ENCODE measurements around the gene MYO1B.

MYO1B gene

GRCh38 chr2:191274413-191274815, 29.2 kb downstream of the MYO1B start:
- no peak for TF ChIP-seq CTCF (IDR thresholded peaks at IDR 0.05; ENCODE audit: low read depth, low read length, missing control alignments)
- H3K4me3 ChIP-seq (ENCODE audit: low read depth, low read length) = no peak overlapping the region
- DNase-seq (ENCODE audit: low read depth) = no peak

GRCh38 chr2:191276792-191277465, 31.7 kb downstream of the MYO1B start:
- no peak overlapping the region for H3K4me3 ChIP-seq (ENCODE audit: low read depth, low read length)
- DNase-seq (ENCODE audit: low read depth) = no peak
- TF ChIP-seq CTCF (IDR thresholded peaks at IDR 0.05; ENCODE audit: low read depth, low read length, missing control alignments) = no peak

- DNase-seq (ENCODE audit: low read depth) = no peak
- no peak overlapping the region for H3K4me3 ChIP-seq (ENCODE audit: low read depth, low read length)
- TF ChIP-seq CTCF (IDR thresholded peaks at IDR 0.05; ENCODE audit: low read depth, low read length, missing control alignments) = no peak
Observed at GRCh38 chr2:191280290-191280689, 35.1 kb downstream of the MYO1B start.

DNA sequence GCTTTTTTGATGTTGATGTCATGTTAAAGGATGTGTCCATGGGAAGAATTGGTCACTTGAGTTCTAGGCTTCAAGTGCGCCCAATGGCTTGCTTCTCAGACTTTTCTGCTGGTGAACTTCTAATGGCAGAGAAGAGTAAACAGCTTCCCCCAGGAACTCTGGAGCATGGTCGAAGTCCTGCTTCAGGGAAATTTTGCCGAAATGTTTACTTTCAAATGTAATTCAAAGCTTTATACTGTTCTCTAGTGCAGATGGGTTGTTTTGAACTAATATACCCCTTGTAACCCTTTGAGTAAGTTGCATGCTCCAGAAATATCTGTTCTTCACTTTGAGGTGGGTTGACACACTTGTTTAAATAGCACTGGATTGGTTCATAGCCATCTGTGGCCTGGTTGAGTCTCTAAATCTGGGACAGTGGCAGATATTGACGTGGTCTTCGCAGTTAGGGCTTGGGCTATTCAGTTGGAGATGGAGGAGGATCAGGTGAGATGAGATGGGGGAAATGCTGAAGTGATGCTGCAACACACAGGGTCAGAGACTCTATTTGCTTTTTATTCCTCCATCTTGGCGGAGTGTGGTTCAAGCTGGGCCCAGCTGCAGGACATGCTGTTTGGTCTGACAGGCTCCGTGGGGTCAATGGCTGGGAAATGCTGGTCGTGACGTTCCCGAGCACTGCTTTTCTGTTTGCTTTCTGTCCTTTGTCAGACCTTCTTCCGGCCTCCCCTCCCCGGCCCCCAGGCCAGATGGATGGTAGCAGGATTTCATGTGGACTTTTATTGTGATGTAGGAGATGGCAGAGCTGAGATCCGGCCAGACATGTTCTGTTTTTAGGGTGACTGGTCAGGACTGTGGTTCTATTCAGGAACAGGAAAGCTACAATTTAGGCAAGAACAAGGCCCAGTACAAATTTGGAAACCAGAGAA, 35.9 kb downstream of the MYO1B start:
- H3K4me3 ChIP-seq (ENCODE audit: low read depth, low read length) = no peak overlapping the region
- DNase-seq (ENCODE audit: low read depth) = no peak
- TF ChIP-seq CTCF (IDR thresholded peaks at IDR 0.05; ENCODE audit: low read depth, low read length, missing control alignments) = no peak

DNA sequence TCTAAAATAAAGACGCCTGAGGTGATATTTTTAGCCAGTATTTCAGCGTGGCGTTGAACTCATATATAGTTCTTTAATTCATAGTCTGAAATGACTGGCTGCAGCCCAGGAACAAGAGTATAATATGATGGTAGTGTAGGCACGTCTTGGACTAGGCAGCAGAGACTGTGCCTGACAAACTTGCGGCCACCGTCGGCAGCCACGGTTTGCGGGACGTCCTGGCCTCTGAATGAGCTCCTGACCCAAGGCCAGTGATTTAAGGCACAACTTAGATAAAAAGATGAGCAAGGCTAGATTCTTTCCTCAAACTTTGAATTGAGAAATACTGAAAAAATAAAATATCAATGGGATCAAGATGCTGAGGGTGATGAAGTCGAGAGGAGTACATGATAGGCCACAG, 40.0 kb downstream of the MYO1B start:
- H3K4me3 ChIP-seq (ENCODE audit: low read depth, low read length) = no peak overlapping the region
- no peak for DNase-seq (ENCODE audit: low read depth)
- no peak for TF ChIP-seq CTCF (IDR thresholded peaks at IDR 0.05; ENCODE audit: low read depth, low read length, missing control alignments)

- TF ChIP-seq CTCF (IDR thresholded peaks at IDR 0.05; ENCODE audit: low read depth, low read length, missing control alignments) = no peak
- DNase-seq (ENCODE audit: low read depth) = no peak
- no peak overlapping the region for H3K4me3 ChIP-seq (ENCODE audit: low read depth, low read length)
Observed at GRCh38 chr2:191287820-191288219, 42.6 kb downstream of the MYO1B start.
